Measurements from ENCODE around the gene CREBRF. TPM values are rescaled to one million over a fixed set of nuclear protein-coding genes. Genes with fewer than 3 reads are reported as not detected.

Gene CREBRF
- total RNA-seq, 2 experiments from 2014 or later, result 12.1 to 12.5 TPM

- H3K9me3 ChIP-seq (ENCODE audit: low read length), result no peaks in the 10 kb centered on the region
- no peaks in the 10 kb centered on the region; the same call in 1 of the 2 replicates for H4K20me1 ChIP-seq (ENCODE audit: insufficient read depth, low read length)
- ChIA-PET CTCF (ENCODE audit: unreplicated experiment) (no interaction called here), POLR2A (interaction anchor here (0.6 kb wide), 1 partner anchor 35 kb away, joined by 4 read pairs; no protein-coding TSS in a partner anchor)
- TF ChIP-seq CTCF (conservative IDR thresholded peaks at IDR 0.05; ENCODE audit: low read length), result no peak
- TF ChIP-seq EZH2phosphoT487 (IDR thresholded peaks at IDR 0.05; ENCODE audit: borderline replicate concordance, low read depth, low read length), result no peak
- no peak overlapping the region for H3K27ac ChIP-seq (ENCODE audit: low read depth, low read length, poor library complexity, severe bottlenecking)
- H3K36me3 ChIP-seq (ENCODE audit: insufficient read depth, low read length), result no peaks in the 10 kb centered on the region
- H2AFZ ChIP-seq (ENCODE audit: low read length), result no peak overlapping the region
- H3K4me1 ChIP-seq (ENCODE audit: insufficient read depth, low read length, poor library complexity, severe bottlenecking), result no peaks in the 10 kb centered on the region
- H3K4me2 ChIP-seq (ENCODE audit: low read length), result no peak overlapping the region
- no peak for DNase-seq (ENCODE audit: low spot score)
- intact Hi-C loops (cut with micrococcal nuclease; ENCODE audit: unreplicated experiment), result no loop called here
- no peak overlapping the region for H3K4me3 ChIP-seq (ENCODE audit: low read depth, low read length, poor library complexity, severe bottlenecking)
- no peaks in the 10 kb centered on the region for H3K79me2 ChIP-seq (ENCODE audit: insufficient read depth, low read depth, low read length)
- BruUV-seq (replicated peaks), result no TSS peak
- no peaks in the 10 kb centered on the region for H3K9me2 ChIP-seq (ENCODE audit: insufficient read depth, low read length)
Observed at GRCh38 chr5:173093606-173094005, 37.5 kb downstream of the CREBRF start.

- DNase-seq (ENCODE audit: low spot score), result no peak
- H3K4me2 ChIP-seq (ENCODE audit: low read length), result no peak overlapping the region
- ChIA-PET CTCF (ENCODE audit: unreplicated experiment) (no interaction called here), POLR2A (no interaction called here)
- no peak overlapping the region for H3K27ac ChIP-seq (ENCODE audit: low read depth, low read length, poor library complexity, severe bottlenecking)
- H3K9me3 ChIP-seq (ENCODE audit: low read length), result no peaks in the 10 kb centered on the region
- no peaks in the 10 kb centered on the region for H3K79me2 ChIP-seq (ENCODE audit: insufficient read depth, low read depth, low read length)
- no peaks in the 10 kb centered on the region for H3K9me2 ChIP-seq (ENCODE audit: insufficient read depth, low read length)
- H3K4me3 ChIP-seq (ENCODE audit: low read depth, low read length, poor library complexity, severe bottlenecking), result no peak overlapping the region
- intact Hi-C loops (cut with micrococcal nuclease; ENCODE audit: unreplicated experiment), result no loop called here
- no TSS peak for BruUV-seq (replicated peaks)
- no peaks in the 10 kb centered on the region; the same call in 1 of the 2 replicates for H4K20me1 ChIP-seq (ENCODE audit: insufficient read depth, low read length)
- no peak for TF ChIP-seq CTCF (conservative IDR thresholded peaks at IDR 0.05; ENCODE audit: low read length)
- no peak for TF ChIP-seq EZH2phosphoT487 (IDR thresholded peaks at IDR 0.05; ENCODE audit: borderline replicate concordance, low read depth, low read length)
- H3K4me1 ChIP-seq (ENCODE audit: insufficient read depth, low read length, poor library complexity, severe bottlenecking), result no peaks in the 10 kb centered on the region
- no peak overlapping the region for H2AFZ ChIP-seq (ENCODE audit: low read length)
- H3K36me3 ChIP-seq (ENCODE audit: insufficient read depth, low read length), result no peaks in the 10 kb centered on the region
Observed at GRCh38 chr5:173094012-173094661, 38.0 kb downstream of the CREBRF start.

DNA sequence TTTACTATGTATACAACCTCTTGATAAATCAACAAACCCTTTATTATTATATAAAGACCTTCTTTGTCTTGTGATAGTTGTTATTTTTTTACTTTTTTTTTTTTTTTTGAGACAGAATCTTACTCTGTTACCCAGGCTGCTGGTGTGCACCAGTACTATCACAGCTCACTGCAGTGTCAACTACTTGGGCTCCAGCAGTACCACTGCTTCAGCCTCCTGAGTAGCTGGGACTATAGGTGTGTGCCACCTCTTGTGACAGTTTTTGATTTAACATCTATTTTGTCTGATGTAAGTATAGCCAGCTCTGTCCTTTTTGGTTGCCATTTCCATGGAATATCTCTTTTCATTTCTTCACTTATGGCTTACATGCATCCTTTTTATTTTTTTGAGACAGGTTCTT is 42.6 kb downstream of the CREBRF start:
- H2AFZ ChIP-seq (ENCODE audit: low read length), result no peak overlapping the region
- H3K27ac ChIP-seq (ENCODE audit: low read depth, low read length, poor library complexity, severe bottlenecking), result no peak overlapping the region
- H3K4me1 ChIP-seq (ENCODE audit: insufficient read depth, low read length, poor library complexity, severe bottlenecking), result no peaks in the 10 kb centered on the region
- ChIA-PET CTCF (ENCODE audit: unreplicated experiment) (no interaction called here), POLR2A (interaction anchor here (0.6 kb wide), 1 partner anchor 10 kb away, joined by 5 read pairs; no protein-coding TSS in a partner anchor)
- no peak for DNase-seq (ENCODE audit: low spot score)
- H3K36me3 ChIP-seq (ENCODE audit: insufficient read depth, low read length), result no peaks in the 10 kb centered on the region
- TF ChIP-seq EZH2phosphoT487 (IDR thresholded peaks at IDR 0.05; ENCODE audit: borderline replicate concordance, low read depth, low read length) (no peak), CTCF (conservative IDR thresholded peaks at IDR 0.05; ENCODE audit: low read length) (no peak)
- BruUV-seq (replicated peaks), result no TSS peak
- no peak overlapping the region for H3K4me3 ChIP-seq (ENCODE audit: low read depth, low read length, poor library complexity, severe bottlenecking)
- no peak overlapping the region for H3K4me2 ChIP-seq (ENCODE audit: low read length)
- intact Hi-C loops (cut with micrococcal nuclease; ENCODE audit: unreplicated experiment), result no loop called here
- H3K79me2 ChIP-seq (ENCODE audit: insufficient read depth, low read depth, low read length), result no peaks in the 10 kb centered on the region
- no peaks in the 10 kb centered on the region for H3K9me2 ChIP-seq (ENCODE audit: insufficient read depth, low read length)
- H3K9me3 ChIP-seq (ENCODE audit: low read length), result no peaks in the 10 kb centered on the region
- H4K20me1 ChIP-seq (ENCODE audit: insufficient read depth, low read length), result no peaks in the 10 kb centered on the region; the same call in 1 of the 2 replicates
